Measurements from ENCODE around the gene LEKR1. TPM values are rescaled to one million over a fixed set of nuclear protein-coding genes. Genes with fewer than 3 reads are reported as not detected.

LEKR1 gene
- total RNA-seq, 1 experiment from 2014 or later = 0.37 TPM

Other genes with a start within 250 kb of the LEKR1 start
- 43.2 and 45.4 TPM in 2 replicates for gene TIPARP, start 151.8 kb upstream of the LEKR1 start, total RNA-seq (2014; rRNA removed; shearing (Covaris generic))